ENCODE data around the gene PRIM2. TPM values are rescaled to one million over a fixed set of nuclear protein-coding genes. Genes with fewer than 3 reads are reported as not detected.
"Not testable (repeated sequence)": the region's sequence is repeated elsewhere in the genome, so short reads cannot be mapped to it uniquely, and the experiment has no call there.

Gene PRIM2
- total RNA-seq, 1 experiment from 2014 or later, result 24.7 TPM

DNA sequence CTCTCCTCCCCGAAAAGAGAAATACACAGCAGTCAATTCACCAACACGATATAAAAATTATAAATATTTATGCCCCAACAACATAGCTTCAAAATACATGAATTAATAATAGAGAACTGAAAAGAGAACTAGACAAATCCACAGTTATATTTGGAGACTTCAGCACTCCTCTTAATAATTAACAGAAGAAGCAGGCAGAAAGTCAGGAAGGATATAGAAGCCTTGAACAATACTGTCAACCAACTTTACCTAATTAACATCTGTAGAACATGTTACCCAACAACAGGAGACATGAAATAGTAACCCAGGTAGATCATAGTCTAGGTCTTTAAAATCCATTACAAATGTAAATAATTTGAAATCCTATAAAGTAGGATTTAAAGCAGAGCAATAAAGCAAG lies 293.2 kb downstream of the PRIM2 start:
- H3K9me3 Mint-ChIP-seq (ENCODE audit: unreplicated experiment); H3K4me3 ChIP-seq (ENCODE audit: low read depth, low read length); H3K36me3 ChIP-seq (ENCODE audit: control insufficient read depth, insufficient read depth, low read length); H3K4me1 ChIP-seq; POLR2A ChIA-PET; H3K4me1 Mint-ChIP-seq (ENCODE audit: low read depth, unreplicated experiment); H3K36me3 Mint-ChIP-seq (ENCODE audit: insufficient read depth, unreplicated experiment); H3K27me3 Mint-ChIP-seq (ENCODE audit: insufficient read depth, unreplicated experiment); DNase-seq; H3K9me3 ChIP-seq; H3K27me3 ChIP-seq (replicated peaks; ENCODE audit: control insufficient read depth, insufficient read depth, low read length); intact Hi-C loops (cut with micrococcal nuclease; ENCODE audit: unreplicated experiment); CTCF ChIA-PET; H3K4me3 Mint-ChIP-seq (ENCODE audit: unreplicated experiment); H3K27ac Mint-ChIP-seq (ENCODE audit: unreplicated experiment); BruUV-seq (replicated peaks): not testable (repeated sequence)

DNA sequence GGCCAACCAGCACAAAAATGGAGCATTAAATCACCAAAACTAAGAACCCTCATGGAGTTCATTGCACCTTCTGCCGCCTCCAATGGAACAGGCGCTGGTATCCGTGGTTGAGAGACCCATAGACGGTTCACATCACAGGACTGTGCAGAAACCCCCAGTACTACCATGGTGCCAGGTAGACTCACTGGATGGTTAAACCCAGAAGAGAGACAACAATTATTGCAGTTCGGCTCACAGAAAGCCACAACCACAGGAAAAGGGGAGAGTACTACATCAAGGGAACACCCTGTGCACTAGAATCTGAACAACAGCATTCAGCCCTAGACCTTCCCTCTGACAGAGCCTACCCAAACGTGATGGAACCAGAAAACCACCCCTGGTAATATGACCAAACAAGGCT lies 301.5 kb downstream of the PRIM2 start:
- H3K27me3 ChIP-seq (replicated peaks; ENCODE audit: control insufficient read depth, insufficient read depth, low read length); H3K27ac Mint-ChIP-seq (ENCODE audit: unreplicated experiment); H3K27me3 Mint-ChIP-seq (ENCODE audit: insufficient read depth, unreplicated experiment); H3K9me3 ChIP-seq; CTCF ChIA-PET; H3K36me3 ChIP-seq (ENCODE audit: control insufficient read depth, insufficient read depth, low read length); intact Hi-C loops (cut with micrococcal nuclease; ENCODE audit: unreplicated experiment); H3K4me1 ChIP-seq; BruUV-seq (replicated peaks); POLR2A ChIA-PET; DNase-seq; H3K9me3 Mint-ChIP-seq (ENCODE audit: unreplicated experiment); H3K4me3 Mint-ChIP-seq (ENCODE audit: unreplicated experiment); H3K4me3 ChIP-seq (ENCODE audit: low read depth, low read length); H3K36me3 Mint-ChIP-seq (ENCODE audit: insufficient read depth, unreplicated experiment); H3K4me1 Mint-ChIP-seq (ENCODE audit: low read depth, unreplicated experiment): not testable (repeated sequence)

DNA sequence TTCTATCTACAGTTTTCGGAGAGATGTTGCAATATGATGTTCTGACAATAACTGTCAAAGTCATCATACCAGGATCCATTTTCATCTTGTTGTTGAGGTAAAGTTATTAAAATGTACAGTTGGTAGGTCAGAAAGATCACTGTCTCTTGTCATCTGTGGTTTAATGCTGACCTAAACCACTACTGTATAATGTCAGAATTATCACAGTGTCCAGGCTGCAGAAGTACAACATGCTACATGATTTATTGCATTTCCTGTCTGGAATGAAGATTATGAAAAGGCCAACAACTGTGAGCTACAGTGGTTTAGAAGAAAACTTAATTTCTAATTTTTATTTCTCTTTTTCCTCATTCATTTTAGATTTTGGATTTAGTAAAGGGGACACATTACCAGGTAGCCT lies 314.3 kb downstream of the PRIM2 start:
- H3K36me3 Mint-ChIP-seq (ENCODE audit: insufficient read depth, unreplicated experiment); H3K27me3 ChIP-seq (replicated peaks; ENCODE audit: control insufficient read depth, insufficient read depth, low read length); POLR2A ChIA-PET; H3K9me3 Mint-ChIP-seq (ENCODE audit: unreplicated experiment); H3K36me3 ChIP-seq (ENCODE audit: control insufficient read depth, insufficient read depth, low read length); H3K4me1 ChIP-seq; H3K27me3 Mint-ChIP-seq (ENCODE audit: insufficient read depth, unreplicated experiment); H3K4me3 Mint-ChIP-seq (ENCODE audit: unreplicated experiment); H3K9me3 ChIP-seq; intact Hi-C loops (cut with micrococcal nuclease; ENCODE audit: unreplicated experiment); H3K4me1 Mint-ChIP-seq (ENCODE audit: low read depth, unreplicated experiment); DNase-seq; BruUV-seq (replicated peaks); H3K27ac Mint-ChIP-seq (ENCODE audit: unreplicated experiment); CTCF ChIA-PET; H3K4me3 ChIP-seq (ENCODE audit: low read depth, low read length): not testable (repeated sequence)

DNA sequence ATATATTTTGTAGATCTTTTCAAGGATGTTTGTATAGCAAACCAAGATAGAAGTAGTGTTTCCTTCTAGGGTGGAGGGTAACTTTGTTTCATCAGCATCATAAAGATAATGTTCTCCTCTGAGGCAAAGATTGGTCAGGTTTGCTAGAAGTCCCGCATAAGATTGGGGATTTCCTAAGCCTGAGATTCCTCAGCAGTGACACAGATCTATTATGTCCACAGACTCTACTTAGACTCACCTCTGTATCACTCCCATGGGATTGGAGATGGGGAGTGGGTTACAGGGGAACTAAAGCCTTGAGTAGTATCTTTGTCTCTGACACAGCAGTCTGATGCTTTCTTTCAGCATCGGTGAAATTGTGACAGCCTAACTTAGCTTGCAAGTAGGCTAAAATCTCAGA lies 341.1 kb downstream of the PRIM2 start:
- CTCF ChIA-PET; H3K36me3 ChIP-seq (ENCODE audit: control insufficient read depth, insufficient read depth, low read length); H3K4me1 ChIP-seq; DNase-seq; H3K27me3 ChIP-seq (replicated peaks; ENCODE audit: control insufficient read depth, insufficient read depth, low read length); H3K27me3 Mint-ChIP-seq (ENCODE audit: insufficient read depth, unreplicated experiment); H3K9me3 ChIP-seq; intact Hi-C loops (cut with micrococcal nuclease; ENCODE audit: unreplicated experiment); H3K4me1 Mint-ChIP-seq (ENCODE audit: low read depth, unreplicated experiment); H3K36me3 Mint-ChIP-seq (ENCODE audit: insufficient read depth, unreplicated experiment); H3K27ac Mint-ChIP-seq (ENCODE audit: unreplicated experiment); BruUV-seq (replicated peaks); POLR2A ChIA-PET; H3K4me3 ChIP-seq (ENCODE audit: low read depth, low read length); H3K9me3 Mint-ChIP-seq (ENCODE audit: unreplicated experiment); H3K4me3 Mint-ChIP-seq (ENCODE audit: unreplicated experiment): not testable (repeated sequence)

DNA sequence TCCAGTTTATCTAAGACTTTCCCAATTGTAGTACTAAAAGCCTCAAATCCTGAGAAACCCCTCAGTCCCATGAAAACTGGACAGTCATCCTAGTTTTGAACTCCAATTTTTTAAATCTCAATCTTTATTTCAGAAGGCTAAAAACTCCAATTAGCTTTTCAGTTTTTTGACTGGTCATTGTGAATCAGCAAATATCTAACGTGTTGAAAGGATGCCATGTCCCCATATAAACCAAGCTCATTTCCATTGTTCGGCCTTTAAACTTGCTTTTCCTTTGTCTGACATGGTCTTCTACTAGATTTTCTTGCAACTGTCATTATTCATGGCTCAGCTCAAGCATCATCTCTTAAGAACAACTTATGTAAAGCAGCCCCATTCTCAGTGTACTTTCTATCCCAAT lies 342.4 kb downstream of the PRIM2 start:
- H3K27me3 ChIP-seq (replicated peaks; ENCODE audit: control insufficient read depth, insufficient read depth, low read length); H3K36me3 ChIP-seq (ENCODE audit: control insufficient read depth, insufficient read depth, low read length); POLR2A ChIA-PET; H3K4me1 ChIP-seq; H3K27me3 Mint-ChIP-seq (ENCODE audit: insufficient read depth, unreplicated experiment); intact Hi-C loops (cut with micrococcal nuclease; ENCODE audit: unreplicated experiment); H3K4me1 Mint-ChIP-seq (ENCODE audit: low read depth, unreplicated experiment); H3K27ac Mint-ChIP-seq (ENCODE audit: unreplicated experiment); DNase-seq; H3K4me3 ChIP-seq (ENCODE audit: low read depth, low read length); BruUV-seq (replicated peaks); H3K4me3 Mint-ChIP-seq (ENCODE audit: unreplicated experiment); H3K36me3 Mint-ChIP-seq (ENCODE audit: insufficient read depth, unreplicated experiment); H3K9me3 Mint-ChIP-seq (ENCODE audit: unreplicated experiment); H3K9me3 ChIP-seq; CTCF ChIA-PET: not testable (repeated sequence)

DNA sequence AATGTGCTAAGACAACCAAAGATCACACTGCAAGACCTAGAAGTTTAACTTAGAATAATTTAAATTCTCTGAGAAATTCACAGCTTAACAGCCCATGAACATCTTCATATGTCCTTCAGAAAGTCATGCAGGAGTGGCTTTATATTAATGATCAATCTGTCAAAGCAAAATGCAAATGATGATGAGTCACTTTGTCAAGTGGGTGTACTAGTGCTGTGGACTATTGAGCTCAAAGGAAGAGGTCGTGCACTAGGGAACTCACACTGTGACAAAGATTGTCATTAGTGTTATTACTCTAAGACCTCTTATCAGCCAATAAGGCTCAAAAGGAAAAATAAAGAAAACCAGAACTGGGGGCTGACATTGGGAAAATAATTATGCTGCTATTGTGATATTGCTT lies 343.5 kb downstream of the PRIM2 start:
- H3K4me3 Mint-ChIP-seq (ENCODE audit: unreplicated experiment); H3K36me3 Mint-ChIP-seq (ENCODE audit: insufficient read depth, unreplicated experiment); POLR2A ChIA-PET; CTCF ChIA-PET; H3K4me1 ChIP-seq; BruUV-seq (replicated peaks); H3K27me3 ChIP-seq (replicated peaks; ENCODE audit: control insufficient read depth, insufficient read depth, low read length); H3K4me3 ChIP-seq (ENCODE audit: low read depth, low read length); intact Hi-C loops (cut with micrococcal nuclease; ENCODE audit: unreplicated experiment); H3K36me3 ChIP-seq (ENCODE audit: control insufficient read depth, insufficient read depth, low read length); H3K27ac Mint-ChIP-seq (ENCODE audit: unreplicated experiment); H3K27me3 Mint-ChIP-seq (ENCODE audit: insufficient read depth, unreplicated experiment); H3K9me3 Mint-ChIP-seq (ENCODE audit: unreplicated experiment); DNase-seq; H3K4me1 Mint-ChIP-seq (ENCODE audit: low read depth, unreplicated experiment); H3K9me3 ChIP-seq: not testable (repeated sequence)

DNA sequence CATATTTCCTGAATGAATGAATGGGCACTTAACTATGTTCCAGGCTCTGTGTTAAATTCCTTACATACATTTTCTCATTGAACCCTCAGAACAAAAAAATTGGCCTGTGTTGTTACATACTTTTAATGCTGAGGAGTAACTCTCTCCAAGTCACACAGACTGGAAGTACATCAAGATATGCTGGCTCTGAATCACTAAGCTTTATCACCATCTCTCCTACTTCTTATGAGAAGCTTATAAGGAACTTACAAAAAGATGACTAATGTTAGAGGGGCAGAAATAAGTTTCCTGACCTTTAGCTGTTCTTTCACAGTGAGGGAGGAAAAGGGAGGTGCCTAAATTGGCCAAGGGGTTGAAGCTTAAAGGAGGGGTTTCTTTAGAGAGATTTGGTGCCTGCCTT lies 350.7 kb downstream of the PRIM2 start:
- H3K4me1 ChIP-seq; H3K4me1 Mint-ChIP-seq (ENCODE audit: low read depth, unreplicated experiment); H3K36me3 Mint-ChIP-seq (ENCODE audit: insufficient read depth, unreplicated experiment); CTCF ChIA-PET; BruUV-seq (replicated peaks); DNase-seq; H3K27ac Mint-ChIP-seq (ENCODE audit: unreplicated experiment); POLR2A ChIA-PET; H3K27me3 Mint-ChIP-seq (ENCODE audit: insufficient read depth, unreplicated experiment); H3K9me3 Mint-ChIP-seq (ENCODE audit: unreplicated experiment); H3K36me3 ChIP-seq (ENCODE audit: control insufficient read depth, insufficient read depth, low read length); H3K4me3 ChIP-seq (ENCODE audit: low read depth, low read length); H3K9me3 ChIP-seq; H3K4me3 Mint-ChIP-seq (ENCODE audit: unreplicated experiment); intact Hi-C loops (cut with micrococcal nuclease; ENCODE audit: unreplicated experiment); H3K27me3 ChIP-seq (replicated peaks; ENCODE audit: control insufficient read depth, insufficient read depth, low read length): not testable (repeated sequence)

All from Caco-2 (cell line).